Esophagus muscularis mucosa (tissue), 4 donors: ENCODE measurements around the gene PARP12. TPM values are rescaled to one million over a fixed set of nuclear protein-coding genes. Genes with fewer than 3 reads are reported as not detected.

Source experiments
- DNase-seq: peaks from one replicate; pipeline ENCODE4 v3.0.0-alpha.2; 2017; ENCODE audit errors: extremely low spot score
- H3K27ac ChIP-seq, 4 donors: fragments of 200-600 bp; sonication (generic); replicated peaks in 1 of 4; 1 replicate in 3 of 4; 2 replicates in 1 of 4; pipeline ENCODE4 v1.5.1; 2016 to 2019; ENCODE audit warnings: mild to moderate bottlenecking in 1 of 4
- H3K27me3 ChIP-seq, 4 donors: fragments of 200-600 bp; sonication (generic); one replicate each; pipeline versions ENCODE4 v1.5.1 to v1.6.0; 2016 to 2019
- H3K36me3 ChIP-seq, 4 donors: fragments of 200-600 bp; sonication (generic); one replicate each; pipeline ENCODE4 v1.5.1; 2016 to 2019
- H3K4me1 ChIP-seq, 4 donors: fragments of 200-600 bp; sonication (generic); one replicate each; pipeline ENCODE4 v1.5.1; 2016 to 2019
- H3K4me3 ChIP-seq, 4 donors: fragments of 200-600 bp; sonication (generic); 1 replicate in 2 of 4; 2 replicates in 2 of 4; pipeline ENCODE4 v1.5.1; 2016 to 2019; ENCODE audit warnings: mild to moderate bottlenecking in 4 of 4, moderate library complexity in 1 of 4
- H3K9me3 ChIP-seq, 4 donors: fragments of 200-600 bp; sonication (generic); 1 replicate in 3 of 4; 2 replicates in 1 of 4; pipeline ENCODE4 v1.5.1; 2016 to 2019
- EP300 ChIP-seq: sonication (generic); formaldehyde crosslinking; IDR thresholded peaks from one replicate; pipeline ENCODE4 v1.6.1; 2017; ENCODE audit warnings: antibody characterized with exemption
- POLR2A ChIP-seq: fragments of 450-650 bp; IDR thresholded peaks from one replicate; pipeline ENCODE4 v1.6.1; 2017; ENCODE audit warnings: antibody characterized with exemption, moderate library complexity, mild to moderate bottlenecking, low read depth
- POLR2AphosphoS5 ChIP-seq, 2 donors: sonication (generic); formaldehyde crosslinking; IDR thresholded peaks; one replicate each; pipeline ENCODE4 v1.6.1; 2017; ENCODE audit warnings: antibody characterized with exemption in 2 of 2
- WGBS: methylation state at CpG from one replicate; pipeline ENCODE4 v1.1.5; 2018; 5-methylcytosine and 5-hydroxymethylcytosine counted together
- intact Hi-C: fragments of 100-400 bp; cut with DNase I; formaldehyde crosslinking; loops from one replicate; pipeline ENCODE4 v1.15.1; 2023
- small RNA-seq, 3 donors: library from RNA; depleted of rRNA; stranded (forward); fragments of <200 nt; gene quantifications; one replicate each; pipeline ENCODE3, GENCODE V24; 2016
- total RNA-seq, 4 donors: library from RNA; depleted of rRNA; stranded (reverse); fragments of >200 nt; gene quantifications; one replicate each; pipeline versions ENCODE4 v1.1.0 to v1.2.1, GENCODE V29; 2016
- TF ChIP-seq, protein P1 (sequence below), 3 experiments: fragments of 200-600 bp in 2 of 3; fragments of 450-650 bp in 1 of 3; sonication (generic) in 2 of 3; IDR thresholded peaks; one replicate each; pipeline ENCODE4 v1.5.1; 2017 to 2019; ENCODE audit warnings: antibody characterized with exemption in 3 of 3, mild to moderate bottlenecking in 2 of 3, moderate library complexity in 1 of 3

Gene PARP12
- total RNA-seq, 4 donors from 2014 or later: 20.6 to 24.5 (median 23.4) TPM

DNA sequence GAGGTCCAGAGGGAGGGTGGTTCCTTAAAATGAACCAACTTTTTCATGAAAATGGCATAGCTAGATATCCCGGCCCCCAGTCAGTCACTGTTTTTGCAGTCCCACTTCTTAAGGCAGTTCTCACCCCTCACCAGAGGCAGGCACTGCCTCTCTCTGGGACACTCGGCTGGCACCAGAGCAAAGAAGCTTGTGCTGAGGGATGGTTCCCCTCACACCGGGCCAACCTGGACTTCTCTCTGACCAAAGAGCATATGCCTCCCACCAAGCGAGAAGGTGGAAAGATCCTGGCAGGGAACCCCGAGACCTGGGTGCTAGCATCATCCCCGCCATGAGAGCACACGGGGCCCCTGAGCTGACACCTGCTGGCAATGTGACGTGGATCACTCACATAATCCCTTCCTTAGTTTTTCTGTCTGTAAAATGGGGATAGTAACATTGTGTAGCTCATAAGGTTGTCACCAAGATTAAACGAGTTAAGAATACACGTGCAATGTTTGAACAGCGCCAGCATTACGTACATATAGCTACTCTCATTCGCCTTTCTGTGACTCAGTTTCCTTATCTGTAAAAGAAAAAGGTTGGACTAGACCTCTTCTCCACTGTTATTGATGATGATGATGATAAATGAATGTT is 88.5 kb downstream of the PARP12 start:
- no peaks in the 10 kb centered on the region for H3K27me3 ChIP-seq
- 86% methylated on average over 12 of the region's 13 CpGs for WGBS
- H3K27ac ChIP-seq: peak overlapping the region; percentile 63 to 75 (median 69)
- intact Hi-C loops: no loop called here
- no peak overlapping the region for H3K4me3 ChIP-seq
- H3K4me1 ChIP-seq: peaks cover 3 to 41% (median 32%) of the 10 kb centered on the region in 4 donors
- TF ChIP-seq POLR2AphosphoS5 (IDR thresholded peaks at IDR 0.05) (no peak), POLR2A (no peak), EP300 (no peak)
- TF ChIP-seq, protein P1, sequence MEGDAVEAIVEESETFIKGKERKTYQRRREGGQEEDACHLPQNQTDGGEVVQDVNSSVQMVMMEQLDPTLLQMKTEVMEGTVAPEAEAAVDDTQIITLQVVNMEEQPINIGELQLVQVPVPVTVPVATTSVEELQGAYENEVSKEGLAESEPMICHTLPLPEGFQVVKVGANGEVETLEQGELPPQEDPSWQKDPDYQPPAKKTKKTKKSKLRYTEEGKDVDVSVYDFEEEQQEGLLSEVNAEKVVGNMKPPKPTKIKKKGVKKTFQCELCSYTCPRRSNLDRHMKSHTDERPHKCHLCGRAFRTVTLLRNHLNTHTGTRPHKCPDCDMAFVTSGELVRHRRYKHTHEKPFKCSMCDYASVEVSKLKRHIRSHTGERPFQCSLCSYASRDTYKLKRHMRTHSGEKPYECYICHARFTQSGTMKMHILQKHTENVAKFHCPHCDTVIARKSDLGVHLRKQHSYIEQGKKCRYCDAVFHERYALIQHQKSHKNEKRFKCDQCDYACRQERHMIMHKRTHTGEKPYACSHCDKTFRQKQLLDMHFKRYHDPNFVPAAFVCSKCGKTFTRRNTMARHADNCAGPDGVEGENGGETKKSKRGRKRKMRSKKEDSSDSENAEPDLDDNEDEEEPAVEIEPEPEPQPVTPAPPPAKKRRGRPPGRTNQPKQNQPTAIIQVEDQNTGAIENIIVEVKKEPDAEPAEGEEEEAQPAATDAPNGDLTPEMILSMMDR (IDR thresholded peaks at IDR 0.05): no peak
- H3K36me3 ChIP-seq: no peaks in the 10 kb centered on the region
- no peak for DNase-seq
- no peaks in the 10 kb centered on the region for H3K9me3 ChIP-seq

Small RNA genes lying within 50 kb of the gene (small RNA-seq; reads per million reads assigned to genes)
- gene RF00019: 0 reads per million in 3 donors

Other genes with a start within 250 kb of the PARP12 start
- gene TBXAS1, start 233.7 kb downstream of the PARP12 start, total RNA-seq: 10 to 100 TPM in 3 of 4 donors, 1 to 10 TPM in 1; 9.8 to 31.3 (median 13.5) TPM
- gene KDM7A, start 114.0 kb upstream of the PARP12 start, total RNA-seq: 10 to 100 TPM; 13.5 to 23.7 (median 19.5) TPM